ENCODE results near the gene LRIF1. TPM values are rescaled to one million over a fixed set of nuclear protein-coding genes. Genes with fewer than 3 reads are reported as not detected.

The LRIF1 gene
- total and polyA plus RNA-seq, 7 donors, result 4.2 to 10.3 (median 6.0) TPM

DNA sequence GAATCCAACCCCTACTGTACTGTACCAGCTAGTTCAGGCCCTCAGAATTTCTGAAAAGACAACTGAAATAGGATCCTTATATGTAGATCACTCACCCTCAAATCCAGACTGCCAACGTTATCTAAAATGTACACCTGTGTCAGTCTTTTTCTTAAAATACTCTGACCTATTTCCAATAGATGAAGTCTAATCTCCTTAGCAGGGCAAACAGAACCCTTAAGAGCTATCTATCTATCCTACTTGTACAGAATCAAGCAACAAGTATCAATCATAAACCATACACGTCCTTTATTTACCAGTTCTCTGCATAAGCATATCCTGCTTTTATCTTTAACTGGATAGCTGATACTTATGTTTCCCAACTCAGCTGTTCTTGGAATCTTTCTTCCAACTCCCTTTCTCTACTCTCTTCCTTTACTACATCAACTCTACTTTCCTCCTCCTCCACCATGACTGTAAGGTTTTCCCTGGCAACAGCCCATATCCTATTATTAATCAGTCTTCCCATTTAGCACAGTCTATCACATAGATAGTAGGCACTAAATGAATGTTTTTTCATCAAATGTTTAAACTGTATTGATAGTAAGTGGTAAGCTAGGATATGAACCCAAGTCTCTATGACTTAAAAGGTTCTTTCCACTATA, 2.8 kb downstream of the LRIF1 start:
- Histone ChIP-seq H3K36me3 (peaks cover 0 to 8% (median 2%) of the 10 kb centered on the region in 4 donors), H3K4me1 (peaks cover 0 to 17% (median 2%) of the 10 kb centered on the region in 4 donors), H3K4me3 (no peak overlapping the region), H3K9me3 (peaks cover 0 to 6% (median 0%) of the 10 kb centered on the region in 4 donors), H3K27me3 (no peaks in the 10 kb centered on the region), H3K27ac (no peak overlapping the region)
- no peak for TF ChIP-seq POLR2A (IDR thresholded peaks at IDR 0.05)
- no peak for TF ChIP-seq EP300 (IDR thresholded peaks at IDR 0.05)
- no peak for TF ChIP-seq POLR2AphosphoS5 (IDR thresholded peaks at IDR 0.05)
- TF ChIP-seq, protein P1, sequence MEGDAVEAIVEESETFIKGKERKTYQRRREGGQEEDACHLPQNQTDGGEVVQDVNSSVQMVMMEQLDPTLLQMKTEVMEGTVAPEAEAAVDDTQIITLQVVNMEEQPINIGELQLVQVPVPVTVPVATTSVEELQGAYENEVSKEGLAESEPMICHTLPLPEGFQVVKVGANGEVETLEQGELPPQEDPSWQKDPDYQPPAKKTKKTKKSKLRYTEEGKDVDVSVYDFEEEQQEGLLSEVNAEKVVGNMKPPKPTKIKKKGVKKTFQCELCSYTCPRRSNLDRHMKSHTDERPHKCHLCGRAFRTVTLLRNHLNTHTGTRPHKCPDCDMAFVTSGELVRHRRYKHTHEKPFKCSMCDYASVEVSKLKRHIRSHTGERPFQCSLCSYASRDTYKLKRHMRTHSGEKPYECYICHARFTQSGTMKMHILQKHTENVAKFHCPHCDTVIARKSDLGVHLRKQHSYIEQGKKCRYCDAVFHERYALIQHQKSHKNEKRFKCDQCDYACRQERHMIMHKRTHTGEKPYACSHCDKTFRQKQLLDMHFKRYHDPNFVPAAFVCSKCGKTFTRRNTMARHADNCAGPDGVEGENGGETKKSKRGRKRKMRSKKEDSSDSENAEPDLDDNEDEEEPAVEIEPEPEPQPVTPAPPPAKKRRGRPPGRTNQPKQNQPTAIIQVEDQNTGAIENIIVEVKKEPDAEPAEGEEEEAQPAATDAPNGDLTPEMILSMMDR (IDR thresholded peaks at IDR 0.05), result no peak
- intact Hi-C loops (cut with DNase I), result no loop called here
- WGBS, 2 donors, result 92 to 93% methylated on average over 2 of the region's 2 CpGs
- no peak for DNase-seq

DNA sequence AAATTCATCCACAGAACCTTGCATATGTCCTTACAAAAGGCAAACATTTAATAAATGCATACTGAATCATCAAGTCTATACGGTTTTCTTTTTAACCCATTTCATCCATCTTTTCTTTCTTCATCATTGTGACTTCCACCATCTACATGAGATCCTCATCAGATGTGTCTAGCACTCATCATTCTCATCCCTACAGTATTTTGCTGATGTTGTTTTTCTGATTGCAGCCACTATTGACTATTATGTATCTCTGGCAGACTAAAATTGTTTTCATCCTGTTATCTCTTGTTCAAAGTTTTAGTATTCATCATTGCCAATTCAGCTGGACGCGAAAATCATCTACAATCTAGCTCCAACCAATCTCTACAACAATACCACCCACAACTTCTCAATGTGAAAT, 5.9 kb downstream of the LRIF1 start:
- Histone ChIP-seq H3K27me3 (no peaks in the 10 kb centered on the region), H3K9me3 (no peaks in the 10 kb centered on the region), H3K4me3 (no peak overlapping the region), H3K36me3 (peaks cover 0 to 8% (median 2%) of the 10 kb centered on the region in 4 donors), H3K4me1 (peaks cover 0 to 13% (median 0%) of the 10 kb centered on the region in 4 donors), H3K27ac (no peak overlapping the region)
- intact Hi-C loops (cut with DNase I), result no loop called here
- TF ChIP-seq, protein P1 (IDR thresholded peaks at IDR 0.05), result no peak
- TF ChIP-seq POLR2A (IDR thresholded peaks at IDR 0.05) (no peak), EP300 (IDR thresholded peaks at IDR 0.05) (no peak), POLR2AphosphoS5 (IDR thresholded peaks at IDR 0.05) (no peak)
- 95 to 99% methylated on average over 3 of the region's 3 CpGs for WGBS, 2 donors
- no peak for DNase-seq

DNA sequence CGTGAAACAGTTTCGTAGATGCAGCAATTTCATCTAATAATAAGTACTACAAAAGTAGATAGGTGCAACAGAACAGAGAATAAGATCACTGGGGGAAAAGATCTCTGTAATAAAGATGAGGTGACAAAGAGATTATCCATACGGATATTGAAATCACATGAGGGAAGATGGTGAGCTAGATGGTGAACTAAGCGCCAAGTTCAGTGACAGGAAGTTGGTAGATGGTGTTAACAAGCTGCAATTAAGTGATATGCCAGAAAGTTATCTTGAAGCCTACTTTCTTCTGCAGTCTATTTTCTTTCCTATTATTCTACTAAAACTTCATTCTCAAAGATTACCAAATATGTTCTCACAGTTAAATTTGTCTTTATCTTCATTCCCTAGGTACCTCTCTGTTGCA, 7.1 kb downstream of the LRIF1 start:
- peaks cover 0 to 5% (median 0%) of the 10 kb centered on the region in 4 donors for H3K9me3 ChIP-seq
- H3K27ac ChIP-seq, result no peak overlapping the region
- peaks cover 0 to 18% (median 12%) of the 10 kb centered on the region in 4 donors for H3K36me3 ChIP-seq
- H3K4me3 ChIP-seq, result no peak overlapping the region
- WGBS, 2 donors, result 85 to 96% methylated on average over 4 of the region's 4 CpGs
- no peaks in the 10 kb centered on the region for H3K27me3 ChIP-seq
- TF ChIP-seq POLR2A (IDR thresholded peaks at IDR 0.05), result no peak
- TF ChIP-seq, protein P1 (IDR thresholded peaks at IDR 0.05), result no peak
- no peak for TF ChIP-seq POLR2AphosphoS5 (IDR thresholded peaks at IDR 0.05)
- no peak for TF ChIP-seq EP300 (IDR thresholded peaks at IDR 0.05)
- intact Hi-C loops (cut with DNase I), result no loop called here
- peaks cover 0 to 4% (median 0%) of the 10 kb centered on the region in 4 donors for H3K4me1 ChIP-seq
- DNase-seq, result no peak

DNA sequence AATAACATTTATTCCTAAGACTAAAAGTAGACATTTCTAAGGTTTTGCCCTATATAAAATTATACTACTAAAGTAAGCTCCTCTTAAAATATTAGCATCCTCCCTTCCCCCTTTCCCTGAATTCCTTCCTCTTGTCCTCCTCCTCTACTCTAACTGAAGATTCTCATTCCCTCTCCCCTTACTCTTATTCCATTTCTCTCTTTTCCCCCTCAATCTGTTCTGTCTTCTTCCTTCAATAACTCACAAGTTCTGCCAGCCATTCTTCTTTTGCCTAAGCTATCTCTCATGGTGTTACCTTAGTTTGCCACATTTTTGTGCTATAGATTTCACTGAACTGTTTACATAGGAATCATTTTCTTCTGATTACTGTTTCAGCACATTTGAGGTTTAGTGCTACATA, 10.7 kb downstream of the LRIF1 start:
- Histone ChIP-seq H3K27ac (no peak overlapping the region), H3K36me3 (peaks cover 0 to 45% (median 22%) of the 10 kb centered on the region in 4 donors), H3K4me1 (no peaks in the 10 kb centered on the region), H3K9me3 (peaks cover 0 to 5% (median 0%) of the 10 kb centered on the region in 4 donors), H3K27me3 (no peaks in the 10 kb centered on the region), H3K4me3 (no peak overlapping the region)
- intact Hi-C loops (cut with DNase I), result no loop called here
- TF ChIP-seq POLR2AphosphoS5 (IDR thresholded peaks at IDR 0.05) (no peak), POLR2A (IDR thresholded peaks at IDR 0.05) (no peak), EP300 (IDR thresholded peaks at IDR 0.05) (no peak)
- TF ChIP-seq, protein P1 (IDR thresholded peaks at IDR 0.05), result no peak
- DNase-seq, result no peak
